Fibroblast of skin of right biceps (primary cell): ENCODE measurements around the gene MBD2.
"Not testable (repeated sequence)": the region's sequence is repeated elsewhere in the genome, so short reads cannot be mapped to it uniquely, and the experiment has no call there.

ENCODE experiments used
- DNase-seq: peaks from one replicate; pipeline ENCODE4 v3.0.0-alpha.2; 2013

The MBD2 gene

GRCh38 chr18:54148678-54149077 is 75.8 kb downstream of the MBD2 start:
- no peak for DNase-seq

DNA sequence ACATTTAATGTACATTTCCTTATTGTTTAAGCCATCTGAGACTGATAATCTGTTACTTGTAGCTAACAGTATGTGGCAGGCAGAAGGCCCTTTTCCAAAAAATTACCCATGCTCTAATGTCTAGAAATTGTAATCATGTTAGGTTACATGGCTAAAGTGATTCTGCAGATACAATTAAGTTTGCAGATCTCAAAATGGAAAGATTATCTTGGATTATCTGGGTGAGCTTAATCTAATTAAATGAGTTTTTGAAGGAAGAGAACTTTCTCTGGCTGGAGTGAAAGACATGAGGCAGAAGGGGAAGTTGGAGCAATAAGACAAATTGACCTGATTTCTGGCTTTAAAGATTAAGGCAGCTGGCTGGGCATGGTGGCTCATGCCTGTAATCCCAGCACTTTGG is 76.3 kb downstream of the MBD2 start:
- no peak for DNase-seq

DNA sequence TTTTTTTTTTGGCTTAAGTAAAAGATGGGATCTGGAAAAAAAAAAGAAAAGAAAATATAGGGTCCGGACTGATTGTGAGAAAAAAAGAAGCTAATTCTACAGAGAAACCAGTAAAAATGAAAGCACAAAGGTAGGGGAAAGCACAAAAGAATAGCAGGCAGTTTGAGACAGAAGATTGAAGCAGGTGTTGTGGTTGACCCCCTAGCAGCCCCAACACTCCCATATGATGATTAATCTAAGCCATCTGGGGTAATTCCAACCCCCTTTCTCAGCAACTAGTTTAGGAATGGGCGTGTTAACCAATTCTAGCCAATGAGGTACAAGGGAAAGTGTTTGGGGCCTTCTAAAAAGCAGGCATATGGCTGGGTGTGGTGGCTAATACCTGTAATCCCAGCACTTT is 77.0 kb downstream of the MBD2 start:
- peak; percentile 22 for DNase-seq

- DNase-seq, result no peak
These were observed 83.3 kb downstream of the MBD2 start for GRCh38 chr18:54141041-54141608.

GRCh38 chr18:54140641-54141040 is 83.8 kb downstream of the MBD2 start:
- peak; percentile 68 for DNase-seq

GRCh38 chr18:54135216-54135615 is 89.3 kb downstream of the MBD2 start:
- DNase-seq, result peak; percentile 61

- DNase-seq, result peak; percentile 69
These were observed 90.4 kb downstream of the MBD2 start for GRCh38 chr18:54134053-54134452.

GRCh38 chr18:54130631-54131030 is 93.8 kb downstream of the MBD2 start:
- no peak for DNase-seq

DNA sequence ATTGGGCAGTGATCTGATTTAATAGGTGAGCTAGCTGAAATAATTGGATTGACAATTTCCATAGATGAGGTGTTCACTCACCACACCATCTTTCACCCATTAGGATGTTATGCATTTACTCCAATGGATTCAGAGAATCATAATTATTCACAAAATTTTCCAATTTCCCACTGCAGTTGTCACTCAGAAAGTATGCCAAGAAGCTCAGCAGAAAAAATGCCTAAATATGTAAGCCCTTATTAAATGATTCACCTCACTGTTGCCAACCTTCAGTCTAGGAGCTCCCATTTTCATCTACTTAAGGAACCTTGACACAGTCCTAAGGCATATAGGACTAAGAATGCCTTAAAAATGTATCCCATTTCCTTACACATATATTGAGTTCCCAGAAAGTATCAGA is 94.3 kb downstream of the MBD2 start:
- peak; percentile 73 for DNase-seq

DNA sequence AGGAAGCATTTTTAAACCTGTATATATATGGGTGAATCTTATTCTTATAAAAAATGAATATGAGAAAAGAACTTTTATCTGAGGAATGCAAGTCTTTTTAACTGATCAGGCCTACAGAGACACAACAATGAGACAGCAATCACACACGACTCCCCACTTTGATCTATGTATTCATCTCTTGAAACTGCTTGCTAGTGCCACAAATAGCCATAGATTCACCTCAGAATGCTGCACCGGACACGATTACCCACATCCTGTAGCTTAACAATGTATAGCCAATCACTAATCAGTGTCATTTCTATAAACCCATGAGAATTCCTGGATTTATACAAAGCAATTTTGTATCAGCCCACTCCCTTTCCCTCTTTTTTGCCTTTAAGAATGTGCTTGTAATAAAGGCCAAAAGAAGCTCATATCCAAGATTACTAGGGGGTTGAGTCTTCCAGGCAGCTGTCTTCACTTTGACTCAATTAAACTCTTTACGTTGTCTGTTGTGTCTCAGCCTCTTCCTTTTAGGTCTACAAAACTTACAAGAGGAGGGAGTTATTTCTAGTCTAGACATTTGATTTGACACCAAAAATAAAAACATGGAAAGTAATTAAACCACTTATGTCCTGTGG is 94.9 kb downstream of the MBD2 start:
- DNase-seq, result peak; percentile 81

- peak; percentile 66 for DNase-seq
These were observed 96.6 kb downstream of the MBD2 start for GRCh38 chr18:54127759-54128378.

GRCh38 chr18:54125429-54125828 is 99.0 kb downstream of the MBD2 start:
- no peak for DNase-seq

GRCh38 chr18:54123720-54124440 is 100.6 kb downstream of the MBD2 start:
- not testable (repeated sequence) for DNase-seq

GRCh38 chr18:54119524-54120019 is 104.9 kb downstream of the MBD2 start:
- DNase-seq, result peak; percentile 65

GRCh38 chr18:54117853-54118773 is 106.4 kb downstream of the MBD2 start:
- no peak for DNase-seq

DNA sequence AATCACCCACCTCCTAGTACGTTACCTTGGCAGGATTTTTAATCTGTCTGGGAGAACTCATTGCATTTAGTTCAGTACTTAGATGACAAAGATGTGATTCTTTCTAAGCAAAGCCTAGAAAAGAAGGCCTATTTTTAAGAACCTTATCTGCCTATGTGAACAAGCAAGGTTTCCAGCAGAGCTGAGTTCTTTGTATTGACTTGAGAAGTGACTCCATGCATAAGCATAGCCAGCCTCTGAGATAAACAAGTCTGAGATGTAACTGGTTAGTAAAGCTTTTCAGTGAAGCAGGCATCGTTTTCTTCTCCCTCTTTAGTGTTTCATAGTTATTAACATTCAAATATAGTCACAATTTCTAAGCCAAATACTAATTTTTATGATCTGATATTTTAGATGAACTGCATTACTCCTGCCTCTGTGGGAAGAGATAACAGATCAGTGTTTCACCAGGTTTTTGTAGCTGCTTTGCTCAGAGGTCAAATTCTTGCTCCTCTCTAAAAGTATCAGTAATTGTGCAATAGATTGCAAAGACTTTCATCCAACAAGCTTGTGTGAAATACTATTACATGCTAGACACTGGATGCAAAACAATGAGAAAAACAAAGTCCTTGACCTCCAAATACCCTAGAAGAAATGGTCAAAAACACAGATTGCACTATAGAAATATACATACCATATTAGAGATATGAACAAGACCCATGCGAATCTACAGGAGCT is 107.8 kb downstream of the MBD2 start:
- DNase-seq, result no peak

DNA sequence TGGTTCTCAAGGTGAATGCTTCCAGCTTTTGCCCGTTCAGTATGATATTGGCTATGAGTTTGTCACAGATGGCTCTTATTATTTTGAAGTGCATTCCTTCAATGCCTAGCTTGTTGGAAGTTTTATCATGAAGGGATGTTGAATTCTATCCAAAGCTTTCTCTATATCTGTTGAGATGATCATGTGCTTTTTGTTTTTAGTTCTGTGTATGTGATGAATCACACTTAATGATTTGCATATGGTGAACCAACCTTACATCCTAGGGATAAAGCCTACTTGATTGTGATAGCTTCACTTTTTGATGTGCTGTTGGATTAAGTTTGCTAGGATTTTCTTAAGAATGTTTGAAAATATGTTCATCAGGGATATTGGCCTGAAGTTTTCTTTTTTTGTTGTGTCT is 112.1 kb downstream of the MBD2 start:
- peak; percentile 87 for DNase-seq

DNA sequence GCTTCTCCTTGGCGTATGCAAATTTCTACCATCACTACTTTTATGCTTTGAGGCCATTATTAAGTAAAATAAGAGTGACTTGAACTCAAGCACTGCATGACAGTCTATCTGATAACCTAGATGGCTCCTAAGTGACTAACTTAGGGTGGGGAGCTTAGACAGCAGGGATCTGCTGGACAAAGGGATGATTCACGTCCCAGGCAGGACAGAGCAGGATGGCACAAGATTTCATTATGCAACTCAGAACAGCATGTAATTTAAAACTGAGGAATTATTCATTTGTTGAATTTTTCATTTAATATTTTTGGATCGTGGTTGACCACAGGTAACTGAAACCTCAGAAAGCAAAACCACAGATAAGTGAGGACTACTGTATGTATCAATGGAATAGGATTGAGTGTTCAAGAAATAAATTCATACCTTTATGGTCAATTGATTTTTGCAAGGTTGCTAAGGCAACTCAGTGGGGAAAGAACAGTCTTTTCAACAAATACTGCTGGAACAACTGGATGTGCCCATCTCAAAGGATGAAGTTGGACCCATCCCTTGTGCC is 115.3 kb downstream of the MBD2 start:
- peak; percentile 48 for DNase-seq

- DNase-seq, result no peak
These were observed 122.3 kb downstream of the MBD2 start for GRCh38 chr18:54102123-54102522.
